Measurements from ENCODE around the gene VAV3.

DNA sequence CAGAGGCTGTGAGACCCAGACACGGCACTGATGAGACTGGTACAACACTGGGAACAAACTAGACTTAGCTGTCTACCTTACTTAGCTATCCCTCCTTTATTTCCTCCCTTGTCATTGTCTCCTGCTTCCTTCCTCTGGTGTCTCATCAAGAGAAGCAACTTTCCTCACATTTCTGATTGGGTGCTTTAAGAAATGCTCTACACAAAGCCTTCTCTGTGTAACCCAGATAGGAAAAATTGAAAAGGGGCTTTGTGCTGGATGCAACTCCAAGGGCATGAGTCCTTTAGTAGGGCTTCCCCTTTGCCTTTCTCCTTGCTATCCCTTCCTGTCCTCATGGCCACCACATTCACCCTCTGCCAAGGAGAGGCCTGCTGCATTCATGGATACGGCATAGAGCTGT lies 274.5 kb downstream of the VAV3 start:
- no peak for TF ChIP-seq POLR2A (IDR thresholded peaks at IDR 0.05)
- TF ChIP-seq, protein P1, sequence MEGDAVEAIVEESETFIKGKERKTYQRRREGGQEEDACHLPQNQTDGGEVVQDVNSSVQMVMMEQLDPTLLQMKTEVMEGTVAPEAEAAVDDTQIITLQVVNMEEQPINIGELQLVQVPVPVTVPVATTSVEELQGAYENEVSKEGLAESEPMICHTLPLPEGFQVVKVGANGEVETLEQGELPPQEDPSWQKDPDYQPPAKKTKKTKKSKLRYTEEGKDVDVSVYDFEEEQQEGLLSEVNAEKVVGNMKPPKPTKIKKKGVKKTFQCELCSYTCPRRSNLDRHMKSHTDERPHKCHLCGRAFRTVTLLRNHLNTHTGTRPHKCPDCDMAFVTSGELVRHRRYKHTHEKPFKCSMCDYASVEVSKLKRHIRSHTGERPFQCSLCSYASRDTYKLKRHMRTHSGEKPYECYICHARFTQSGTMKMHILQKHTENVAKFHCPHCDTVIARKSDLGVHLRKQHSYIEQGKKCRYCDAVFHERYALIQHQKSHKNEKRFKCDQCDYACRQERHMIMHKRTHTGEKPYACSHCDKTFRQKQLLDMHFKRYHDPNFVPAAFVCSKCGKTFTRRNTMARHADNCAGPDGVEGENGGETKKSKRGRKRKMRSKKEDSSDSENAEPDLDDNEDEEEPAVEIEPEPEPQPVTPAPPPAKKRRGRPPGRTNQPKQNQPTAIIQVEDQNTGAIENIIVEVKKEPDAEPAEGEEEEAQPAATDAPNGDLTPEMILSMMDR (IDR thresholded peaks at IDR 0.05 in 4 of 5, conservative IDR thresholded peaks at IDR 0.05 in 1 of 5) = no peak

Measured in gastrocnemius medialis (tissue), 4 donors.